Forelimb muscle (tissue), 1 donor: ENCODE results near the gene RPL22. TPM values are rescaled to one million over a fixed set of nuclear protein-coding genes. Genes with fewer than 3 reads are reported as not detected.

ENCODE experiments used
- DNase-seq: peaks from one replicate; pipeline ENCODE4 v3.0.0-alpha.2; 2013; ENCODE audit warnings: low read depth
- polyA plus RNA-seq: library from polyadenylated mRNA; unstranded; fragments of 120-200 nt; gene quantifications from one replicate; pipeline ENCODE4 v1.2.1, GENCODE V29; 2013; ENCODE audit not compliant: insufficient read length

RPL22 gene
- polyA plus RNA-seq, 1 donor, result 687 TPM

GRCh38 chr1:6154525-6155319 lies 44.7 kb downstream of the RPL22 start:
- DNase-seq, result no peak

GRCh38 chr1:6152882-6153281 lies 46.5 kb downstream of the RPL22 start:
- DNase-seq, result no peak

- no peak for DNase-seq
Measured at GRCh38 chr1:6152181-6152580, 47.2 kb downstream of the RPL22 start.

- DNase-seq, result no peak
Measured at GRCh38 chr1:6151291-6151822, 48.0 kb downstream of the RPL22 start.

GRCh38 chr1:6150006-6150938 lies 49.1 kb downstream of the RPL22 start:
- no peak for DNase-seq

- DNase-seq, result no peak
Measured at GRCh38 chr1:6149597-6149996, 49.8 kb downstream of the RPL22 start.

- DNase-seq, result no peak
Measured at GRCh38 chr1:6148497-6149241, 50.7 kb downstream of the RPL22 start.

- no peak for DNase-seq
Measured at GRCh38 chr1:6145864-6146410, 53.5 kb downstream of the RPL22 start.

GRCh38 chr1:6145396-6145750 lies 54.0 kb downstream of the RPL22 start:
- no peak for DNase-seq

GRCh38 chr1:6144647-6145395 lies 54.6 kb downstream of the RPL22 start:
- DNase-seq, result no peak

- no peak for DNase-seq
Measured at GRCh38 chr1:6144175-6144574, 55.2 kb downstream of the RPL22 start.

GRCh38 chr1:6143395-6143794 lies 56.0 kb downstream of the RPL22 start:
- DNase-seq, result no peak

- no peak for DNase-seq
Measured at GRCh38 chr1:6142734-6143133, 56.7 kb downstream of the RPL22 start.

GRCh38 chr1:6142036-6142621 lies 57.3 kb downstream of the RPL22 start:
- no peak for DNase-seq

- no peak for DNase-seq
Measured at GRCh38 chr1:6141592-6141991, 57.8 kb downstream of the RPL22 start.

GRCh38 chr1:6140413-6140812 lies 59.0 kb downstream of the RPL22 start:
- DNase-seq, result no peak

- no peak for DNase-seq
Measured at GRCh38 chr1:6137758-6138157, 61.6 kb downstream of the RPL22 start.

- DNase-seq, result no peak
Measured at GRCh38 chr1:6136516-6137220, 62.7 kb downstream of the RPL22 start.
